H1 (cell line): ENCODE results near the gene ULBP3. TPM values are rescaled to one million over a fixed set of nuclear protein-coding genes. Genes with fewer than 3 reads are reported as not detected.

Source experiments
- polyA plus RNA-seq, 7 experiments: library from polyadenylated mRNA; depleted of rRNA in 3 of 7; stranded (reverse) in 5 of 7; unstranded in 2 of 7; fragments of >200 nt in 5 of 7; fragments of 200-250 nt in 2 of 7; gene quantifications; 1 replicate in 5 of 7; 2 replicates in 1 of 7; 4 replicates in 1 of 7; pipeline versions ENCODE4 v1.2.1 to v1.2.3, GENCODE V29; 2011 to 2013; ENCODE audit warnings: missing spikeins in 2 of 7, mixed read lengths in 2 of 7
- total RNA-seq: library from RNA; stranded (reverse); fragmentation: NEBNext Ultra II Directional; extraction: Animal tissue kit (Norgen Biotek cat#: 25700); gene quantifications from 2 replicates; pipeline ENCODE4 v1.2.1, GENCODE V29; 2021

The ULBP3 gene
- total and polyA plus RNA-seq, 2 of the 8 experiments (the other 6 are each of a cell fraction or from before 2014, with no cell fraction given): 1.9 to 4.2 TPM

Other genes starting within 250 kb of the ULBP3 start
- gene LRP11, start 204.8 kb downstream of the ULBP3 start, total RNA-seq: 20.0 TPM in 2 replicates
- gene LRP11, start 204.8 kb downstream of the ULBP3 start, polyA plus RNA-seq (2011; rRNA removed): 10.8 and 11.0 TPM in 2 replicates
- not detected in 2 replicates for gene RAET1E, start 171.0 kb downstream of the ULBP3 start, total RNA-seq
- gene RAET1E, start 171.0 kb downstream of the ULBP3 start, polyA plus RNA-seq (2011; rRNA removed): not detected in 2 replicates
- not detected in 2 replicates for gene RAET1G, start 146.0 kb downstream of the ULBP3 start, total RNA-seq
- gene RAET1G, start 146.0 kb downstream of the ULBP3 start, polyA plus RNA-seq (2011; rRNA removed): 0.08 and 0.16 TPM in 2 replicates
- gene ULBP2, start 127.1 kb downstream of the ULBP3 start, total RNA-seq: not detected in 2 replicates
- 0.05 TPM in 1 of 2 replicates, not detected in the other for gene ULBP2, start 127.1 kb downstream of the ULBP3 start, polyA plus RNA-seq (2011; rRNA removed)
- 0.42 and 0.60 TPM in 2 replicates for gene ULBP1, start 105.2 kb downstream of the ULBP3 start, total RNA-seq
- 0.32 and 0.42 TPM in 2 replicates for gene ULBP1, start 105.2 kb downstream of the ULBP3 start, polyA plus RNA-seq (2011; rRNA removed)
- not detected in 2 replicates for gene RAET1L, start 43.6 kb downstream of the ULBP3 start, total RNA-seq
- not detected in 2 replicates for gene RAET1L, start 43.6 kb downstream of the ULBP3 start, polyA plus RNA-seq (2011; rRNA removed)
- gene PPP1R14C, start 73.9 kb upstream of the ULBP3 start, total RNA-seq: 0.25 and 0.61 TPM in 2 replicates
- 0.13 and 0.30 TPM in 2 replicates for gene PPP1R14C, start 73.9 kb upstream of the ULBP3 start, polyA plus RNA-seq (2011; rRNA removed)